ENCODE measurements around the gene PORCN.
"Not testable (repeated sequence)": the region's sequence is repeated elsewhere in the genome, so short reads cannot be mapped to it uniquely, and the experiment has no call there.

The PORCN gene

GRCh38 chrX:48513670-48514069 lies 4.9 kb downstream of the PORCN start:
- no peaks in the 10 kb centered on the region for H3K27me3 ChIP-seq (replicated peaks)
- H3K4me3 ChIP-seq (ENCODE audit: low read depth, low read length): no peak overlapping the region
- TF ChIP-seq, protein P1, sequence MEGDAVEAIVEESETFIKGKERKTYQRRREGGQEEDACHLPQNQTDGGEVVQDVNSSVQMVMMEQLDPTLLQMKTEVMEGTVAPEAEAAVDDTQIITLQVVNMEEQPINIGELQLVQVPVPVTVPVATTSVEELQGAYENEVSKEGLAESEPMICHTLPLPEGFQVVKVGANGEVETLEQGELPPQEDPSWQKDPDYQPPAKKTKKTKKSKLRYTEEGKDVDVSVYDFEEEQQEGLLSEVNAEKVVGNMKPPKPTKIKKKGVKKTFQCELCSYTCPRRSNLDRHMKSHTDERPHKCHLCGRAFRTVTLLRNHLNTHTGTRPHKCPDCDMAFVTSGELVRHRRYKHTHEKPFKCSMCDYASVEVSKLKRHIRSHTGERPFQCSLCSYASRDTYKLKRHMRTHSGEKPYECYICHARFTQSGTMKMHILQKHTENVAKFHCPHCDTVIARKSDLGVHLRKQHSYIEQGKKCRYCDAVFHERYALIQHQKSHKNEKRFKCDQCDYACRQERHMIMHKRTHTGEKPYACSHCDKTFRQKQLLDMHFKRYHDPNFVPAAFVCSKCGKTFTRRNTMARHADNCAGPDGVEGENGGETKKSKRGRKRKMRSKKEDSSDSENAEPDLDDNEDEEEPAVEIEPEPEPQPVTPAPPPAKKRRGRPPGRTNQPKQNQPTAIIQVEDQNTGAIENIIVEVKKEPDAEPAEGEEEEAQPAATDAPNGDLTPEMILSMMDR (IDR thresholded peaks at IDR 0.05; ENCODE audit: low read depth, low read length, missing control alignments): no peak
- H3K36me3 ChIP-seq (replicated peaks): no peaks in the 10 kb centered on the region
- H3K27ac ChIP-seq: no peak overlapping the region
- in situ Hi-C loops (cut with HindIII; ENCODE audit: low pct_ligation_motif_present, low sequenced_read_pairs): no loop called here
- no peak for DNase-seq

DNA sequence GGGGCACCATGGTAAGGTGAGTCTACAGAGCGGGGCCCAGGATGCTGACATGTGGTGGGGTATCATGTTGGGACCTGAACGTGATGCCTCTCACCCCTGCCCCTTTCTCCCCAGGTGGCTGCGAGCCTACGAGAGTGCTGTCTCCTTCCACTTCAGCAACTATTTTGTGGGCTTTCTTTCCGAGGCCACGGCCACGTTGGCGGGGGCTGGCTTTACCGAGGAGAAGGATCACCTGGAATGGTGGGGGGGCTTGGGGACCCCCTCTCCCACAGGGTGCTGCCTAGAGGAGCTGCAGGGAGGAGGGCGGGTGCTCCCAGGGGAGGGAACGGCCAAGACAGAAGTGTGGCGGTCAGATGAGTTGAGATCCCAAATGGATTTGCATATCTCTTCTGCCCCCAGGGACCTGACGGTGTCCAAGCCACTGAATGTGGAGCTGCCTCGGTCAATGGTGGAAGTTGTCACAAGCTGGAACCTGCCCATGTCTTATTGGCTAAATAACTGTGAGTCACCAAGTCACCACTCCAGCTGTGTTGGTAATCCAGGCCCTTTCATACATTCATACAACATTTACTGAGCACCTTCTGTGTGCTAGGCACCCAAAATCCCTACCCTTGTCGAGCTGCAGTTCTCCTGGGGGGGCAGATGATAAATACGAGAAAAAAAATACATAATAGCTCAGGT lies 5.5 kb downstream of the PORCN start:
- DNase-seq: no peak
- Histone ChIP-seq H3K27me3 (replicated peaks) (no peaks in the 10 kb centered on the region), H3K27ac (no peak overlapping the region), H3K4me3 (ENCODE audit: low read depth, low read length) (no peak overlapping the region), H3K36me3 (replicated peaks) (no peaks in the 10 kb centered on the region)
- TF ChIP-seq, protein P1 (IDR thresholded peaks at IDR 0.05; ENCODE audit: low read depth, low read length, missing control alignments): no peak
- in situ Hi-C loops (cut with HindIII; ENCODE audit: low pct_ligation_motif_present, low sequenced_read_pairs): no loop called here

GRCh38 chrX:48514868-48515460 lies 6.2 kb downstream of the PORCN start:
- in situ Hi-C loops (cut with HindIII; ENCODE audit: low pct_ligation_motif_present, low sequenced_read_pairs): no loop called here
- TF ChIP-seq, protein P1 (IDR thresholded peaks at IDR 0.05; ENCODE audit: low read depth, low read length, missing control alignments): no peak
- no peak for DNase-seq
- no peak overlapping the region for H3K4me3 ChIP-seq (ENCODE audit: low read depth, low read length)
- H3K27me3 ChIP-seq (replicated peaks): no peaks in the 10 kb centered on the region
- no peaks in the 10 kb centered on the region for H3K36me3 ChIP-seq (replicated peaks)
- no peak overlapping the region for H3K27ac ChIP-seq

- in situ Hi-C loops (cut with HindIII; ENCODE audit: low pct_ligation_motif_present, low sequenced_read_pairs): no loop called here
- no peak overlapping the region for H3K4me3 ChIP-seq (ENCODE audit: low read depth, low read length)
- no peaks in the 10 kb centered on the region for H3K36me3 ChIP-seq (replicated peaks)
- no peak for DNase-seq
- no peaks in the 10 kb centered on the region for H3K27me3 ChIP-seq (replicated peaks)
- TF ChIP-seq, protein P1 (IDR thresholded peaks at IDR 0.05; ENCODE audit: low read depth, low read length, missing control alignments): no peak
- H3K27ac ChIP-seq: no peak overlapping the region
These were observed 7.0 kb downstream of the PORCN start for GRCh38 chrX:48515842-48516241.

DNA sequence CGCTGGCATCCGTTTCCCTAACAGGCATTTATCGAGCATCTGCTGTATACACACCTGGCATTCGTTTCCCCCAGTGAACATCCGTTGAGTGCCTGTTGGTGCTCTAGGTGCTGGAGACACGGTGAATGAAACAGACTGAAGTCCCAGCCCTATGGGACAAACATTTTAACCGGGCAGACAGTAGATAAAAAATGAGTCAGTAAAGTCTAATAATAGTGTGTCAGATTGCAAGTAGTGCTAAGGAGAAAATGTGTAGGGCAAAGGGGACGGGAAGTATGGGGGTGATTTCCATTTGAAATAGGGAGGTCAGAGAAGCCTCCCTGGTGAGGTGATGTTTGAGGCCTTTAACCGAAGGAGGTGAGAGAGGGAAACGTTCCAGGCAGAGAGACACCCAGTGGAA lies 7.5 kb downstream of the PORCN start:
- Histone ChIP-seq H3K27ac (no peak overlapping the region), H3K36me3 (replicated peaks) (no peaks in the 10 kb centered on the region), H3K27me3 (replicated peaks) (no peaks in the 10 kb centered on the region), H3K4me3 (ENCODE audit: low read depth, low read length) (no peak overlapping the region)
- in situ Hi-C loops (cut with HindIII; ENCODE audit: low pct_ligation_motif_present, low sequenced_read_pairs): no loop called here
- no peak for DNase-seq
- TF ChIP-seq, protein P1 (IDR thresholded peaks at IDR 0.05; ENCODE audit: low read depth, low read length, missing control alignments): no peak

DNA sequence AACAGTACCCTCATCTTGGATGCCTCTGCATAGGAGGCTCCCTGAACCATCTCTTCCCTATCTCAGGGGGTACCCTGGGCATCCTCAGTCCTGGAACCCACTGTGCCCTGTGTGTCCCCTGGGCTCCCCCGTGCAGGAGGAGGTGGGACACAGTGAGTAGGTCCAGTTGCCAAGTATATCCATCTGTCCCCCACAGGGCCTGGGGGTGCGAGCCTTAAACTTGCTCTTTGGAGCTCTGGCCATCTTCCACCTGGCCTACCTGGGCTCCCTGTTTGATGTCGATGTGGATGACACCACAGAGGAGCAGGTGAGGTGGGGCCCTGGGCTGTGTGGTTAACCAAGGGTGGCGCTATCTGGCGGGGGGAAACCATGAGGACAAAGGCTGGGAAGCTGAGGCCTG lies 8.2 kb downstream of the PORCN start:
- no peaks in the 10 kb centered on the region for H3K27me3 ChIP-seq (replicated peaks)
- DNase-seq: no peak
- TF ChIP-seq, protein P1 (IDR thresholded peaks at IDR 0.05; ENCODE audit: low read depth, low read length, missing control alignments): no peak
- no peak overlapping the region for H3K4me3 ChIP-seq (ENCODE audit: low read depth, low read length)
- H3K36me3 ChIP-seq (replicated peaks): no peaks in the 10 kb centered on the region
- in situ Hi-C loops (cut with HindIII; ENCODE audit: low pct_ligation_motif_present, low sequenced_read_pairs): no loop called here
- no peak overlapping the region for H3K27ac ChIP-seq

GRCh38 chrX:48519481-48519880 lies 10.7 kb downstream of the PORCN start:
- H3K4me3 ChIP-seq (ENCODE audit: low read depth, low read length); in situ Hi-C loops (cut with HindIII; ENCODE audit: low pct_ligation_motif_present, low sequenced_read_pairs); H3K27ac ChIP-seq; H3K27me3 ChIP-seq (replicated peaks); DNase-seq; H3K36me3 ChIP-seq (replicated peaks): not testable (repeated sequence)

All from brain microvascular endothelial cell (primary cell).